ENCODE data around the gene WASHC3.
"Not testable (repeated sequence)": the region's sequence is repeated elsewhere in the genome, so short reads cannot be mapped to it uniquely, and the experiment has no call there.

WASHC3 gene

DNA sequence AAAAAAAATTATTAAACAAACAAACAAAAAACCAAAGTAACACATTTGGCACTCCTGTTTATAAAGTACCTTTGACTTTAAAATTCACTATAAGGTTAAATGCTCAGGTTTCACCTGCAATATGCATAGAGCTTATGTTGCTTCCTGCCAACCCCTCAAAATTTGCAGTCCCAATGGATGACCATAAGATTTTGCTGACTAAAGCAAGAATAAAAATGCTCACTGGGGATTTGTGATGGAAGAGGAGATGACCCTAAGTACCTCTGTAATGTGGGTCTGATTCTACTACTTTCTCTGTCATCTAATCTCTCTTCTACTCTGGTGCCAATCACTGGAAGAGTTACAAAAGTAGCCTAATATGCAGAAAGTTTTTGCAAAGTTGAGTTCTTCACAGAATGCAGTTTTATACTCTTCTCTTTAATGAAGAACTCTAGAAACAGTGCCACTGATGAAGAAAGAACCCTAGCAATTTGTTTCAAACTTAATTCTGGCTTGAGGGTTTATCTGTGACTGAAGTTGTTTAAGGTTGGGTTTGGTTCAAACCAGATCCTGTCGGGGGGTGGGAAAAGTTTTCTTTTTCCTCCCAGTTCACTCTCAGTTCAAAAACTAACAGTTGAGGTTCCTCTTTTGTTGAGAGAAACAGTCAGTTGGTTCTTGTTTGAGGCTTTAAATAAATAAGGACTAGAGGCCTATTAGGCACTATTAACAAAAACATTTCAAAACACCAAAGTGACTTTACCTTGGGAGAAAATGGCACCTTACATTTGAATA is 10.9 kb downstream of the WASHC3 start:
- no peak for DNase-seq

- no peak for DNase-seq
Observed at GRCh38 chr12:102043928-102044327, 17.9 kb downstream of the WASHC3 start.

- DNase-seq: no peak
Observed at GRCh38 chr12:102033991-102034745, 27.6 kb downstream of the WASHC3 start.

- no peak for DNase-seq
Observed at GRCh38 chr12:102031852-102032251, 29.9 kb downstream of the WASHC3 start.

- no peak for DNase-seq
Observed at GRCh38 chr12:102029141-102029540, 32.6 kb downstream of the WASHC3 start.

GRCh38 chr12:102026728-102027127 is 35.1 kb downstream of the WASHC3 start:
- DNase-seq: no peak

GRCh38 chr12:102024765-102025164 is 37.0 kb downstream of the WASHC3 start:
- DNase-seq: no peak

GRCh38 chr12:102023343-102023930 is 38.4 kb downstream of the WASHC3 start:
- no peak for DNase-seq

DNA sequence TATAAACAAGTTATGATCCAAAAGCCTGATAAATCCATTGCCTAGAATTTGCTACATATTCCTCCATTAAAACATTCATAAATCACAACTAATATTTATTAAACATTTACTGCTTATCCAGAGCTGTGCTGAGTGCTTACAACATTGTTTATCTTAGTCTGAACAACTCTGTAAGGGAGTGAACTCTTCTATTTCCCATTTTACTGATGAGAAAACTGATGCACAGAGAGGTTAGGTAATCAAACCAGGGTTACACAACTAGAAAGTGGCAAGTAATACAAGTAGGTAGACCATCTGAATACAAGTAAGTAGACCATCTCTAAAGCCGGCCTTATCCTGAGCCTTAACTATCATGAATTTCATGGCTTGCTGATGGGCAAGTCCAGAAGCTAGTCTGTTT is 39.5 kb downstream of the WASHC3 start:
- no peak for DNase-seq

DNA sequence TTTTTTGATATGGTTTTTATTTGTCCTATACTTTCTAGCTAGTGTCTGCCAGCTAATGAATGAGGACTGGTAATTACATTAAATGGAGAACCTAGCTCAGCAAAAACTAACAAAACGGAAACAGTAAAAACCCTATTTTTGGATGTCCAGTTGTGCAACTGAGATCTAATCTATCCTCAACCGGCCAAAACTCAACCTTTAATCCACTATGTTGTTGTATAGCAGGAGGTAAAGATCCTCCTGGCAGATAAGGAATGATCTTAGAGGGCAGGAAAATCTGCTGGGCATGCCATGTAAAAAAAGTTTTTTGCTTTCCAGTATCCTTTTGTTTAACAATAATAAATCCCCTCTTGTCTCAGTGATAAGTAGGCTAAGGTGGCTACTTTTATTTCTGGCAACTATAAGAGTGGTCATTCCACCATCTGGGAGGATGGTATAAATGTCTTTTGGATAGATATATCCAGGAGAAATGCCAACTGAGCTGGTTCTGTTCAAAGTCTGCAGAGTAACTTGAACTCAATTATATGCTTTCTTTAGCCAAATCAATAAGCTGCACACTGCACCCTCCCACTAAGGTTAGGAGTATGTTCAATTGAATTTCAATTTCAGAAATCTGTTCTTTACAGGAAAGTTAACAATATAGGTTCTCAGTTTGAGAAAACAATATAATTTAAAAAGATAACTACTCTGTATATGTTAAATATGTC is 40.1 kb downstream of the WASHC3 start:
- DNase-seq: no peak

- DNase-seq: not testable (repeated sequence)
Observed at GRCh38 chr12:102018607-102019006, 43.2 kb downstream of the WASHC3 start.

DNA sequence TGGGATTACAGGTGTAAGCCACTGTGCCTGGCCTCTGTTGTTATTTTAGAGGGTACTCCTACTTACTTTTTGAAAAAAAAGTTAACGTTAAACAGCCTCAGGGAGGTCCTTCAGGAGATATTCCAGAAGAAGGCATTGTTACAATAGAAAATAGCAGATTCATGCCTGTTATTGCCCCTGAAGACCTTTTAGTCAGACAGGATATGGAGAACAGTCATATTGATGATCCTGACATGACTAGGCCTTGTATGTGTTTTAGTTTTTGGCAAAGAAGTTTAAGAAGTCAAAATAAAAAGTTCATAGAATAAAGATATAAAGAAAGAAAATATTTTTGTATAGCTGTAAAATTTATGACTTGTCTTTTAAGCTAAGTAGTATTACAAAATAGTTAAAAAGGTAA is 45.3 kb downstream of the WASHC3 start:
- no peak for DNase-seq

- no peak for DNase-seq
Observed at GRCh38 chr12:102010265-102010994, 51.4 kb downstream of the WASHC3 start.

- no peak for DNase-seq
Observed at GRCh38 chr12:102009796-102010195, 52.0 kb downstream of the WASHC3 start.

DNA sequence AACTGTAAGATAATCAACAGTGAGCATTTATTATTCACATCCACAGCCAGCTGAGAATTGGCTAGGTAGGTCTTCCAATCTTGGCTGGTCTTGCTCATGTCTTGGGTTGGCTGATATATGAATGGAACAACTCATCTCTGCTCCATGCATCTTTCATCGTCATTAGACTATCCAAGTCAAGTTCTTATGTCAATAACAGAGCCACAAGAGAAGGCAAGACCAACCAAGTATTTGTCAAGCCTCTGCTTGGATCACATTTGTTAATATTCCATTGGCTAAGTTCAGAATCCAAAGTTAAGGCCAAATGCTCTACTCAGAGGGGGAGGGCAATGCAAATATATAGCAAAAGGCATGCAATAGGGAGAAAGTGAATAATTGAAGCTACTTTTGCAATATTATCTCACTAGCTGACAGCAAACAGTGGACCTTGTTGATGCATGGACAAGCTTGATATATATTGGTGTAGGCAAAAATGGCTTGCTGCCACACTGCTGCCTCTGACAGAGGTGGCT is 53.1 kb downstream of the WASHC3 start:
- DNase-seq: no peak

GRCh38 chr12:102005256-102005655 is 56.5 kb downstream of the WASHC3 start:
- DNase-seq: no peak

- DNase-seq: no peak
Observed at GRCh38 chr12:101997102-101997501, 64.7 kb downstream of the WASHC3 start.

DNA sequence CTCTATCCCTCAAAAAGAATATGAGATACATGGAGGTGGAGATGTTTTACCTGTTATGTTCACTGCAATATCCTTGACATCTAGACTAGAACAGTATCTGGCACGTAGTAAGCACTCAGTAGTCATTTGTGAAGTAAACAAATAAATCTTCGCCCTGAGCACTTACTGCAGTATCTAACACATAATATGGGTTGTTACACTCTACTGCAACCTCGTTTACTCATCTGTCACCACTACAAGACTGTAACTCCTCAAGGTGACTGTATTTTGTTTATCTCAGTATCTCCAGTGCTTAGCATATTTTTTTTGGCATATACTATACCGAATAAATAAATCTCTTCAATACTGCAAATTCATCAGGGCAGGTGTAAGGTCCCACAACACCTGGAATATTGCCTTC is 66.1 kb downstream of the WASHC3 start:
- no peak for DNase-seq

GRCh38 chr12:101992091-101992490 is 69.7 kb downstream of the WASHC3 start:
- no peak for DNase-seq

GRCh38 chr12:101982307-101982706 is 79.5 kb downstream of the WASHC3 start:
- no peak for DNase-seq

DNA sequence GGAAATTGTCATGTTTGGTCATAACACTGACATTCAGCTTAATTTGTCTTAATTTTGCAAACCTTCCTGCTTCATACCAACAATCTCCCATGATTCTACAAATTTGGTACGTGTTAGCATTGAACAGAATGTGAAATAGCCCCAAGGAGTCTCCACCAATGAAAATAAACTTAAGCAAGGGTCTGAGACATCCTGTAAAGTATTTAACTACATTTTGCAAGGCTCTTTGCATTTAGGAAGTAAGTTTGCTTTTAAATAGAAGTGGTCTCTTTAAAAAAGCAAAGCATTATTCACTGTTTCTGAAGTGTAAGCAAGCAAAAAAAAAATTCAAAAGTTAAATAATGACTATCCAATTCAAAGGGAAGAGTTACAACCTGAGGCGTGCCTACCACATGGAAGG is 79.9 kb downstream of the WASHC3 start:
- no peak for DNase-seq

DNA sequence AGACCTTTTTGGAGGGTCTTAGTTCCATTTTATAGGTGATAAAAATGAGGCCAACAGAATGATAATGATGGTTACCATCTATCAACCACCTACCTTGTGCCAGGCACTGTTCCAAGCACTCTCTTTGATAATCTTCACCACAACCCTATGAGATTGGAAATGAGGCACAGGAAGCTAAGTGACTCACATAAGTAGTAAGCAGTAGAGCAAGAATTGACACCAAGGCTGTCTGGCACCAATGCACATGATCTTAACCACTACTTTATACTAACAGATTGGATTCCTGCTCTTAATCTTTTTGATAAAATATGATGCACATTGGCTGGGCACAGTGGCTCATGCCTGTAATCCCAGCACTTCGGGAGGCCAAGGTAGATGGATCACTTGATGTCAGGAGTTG is 93.0 kb downstream of the WASHC3 start:
- DNase-seq: no peak

All from activated CD4-positive, alpha-beta T cell treated with anti-CD3 and anti-CD28 coated beads, Interleukin-2, amount 50 U/mL, for 1 hour (primary cell).